Fibroblast of pulmonary artery (primary cell): Measurements from ENCODE around the gene CHCHD1.

ENCODE experiments used
- DNase-seq: peaks from one replicate; pipeline ENCODE4 v3.0.0-alpha.2; 2010; ENCODE audit warnings: low read depth
- H3K4me3 ChIP-seq: replicated peaks from 2 replicates; pipeline ENCODE4 v1.5.1; 2011; ENCODE audit warnings: low read depth, mild to moderate bottlenecking, control low read depth, low read length, moderate library complexity
- CTCF ChIP-seq: IDR thresholded peaks from 2 replicates; pipeline ENCODE4 v1.5.1; 2011; ENCODE audit warnings: mild to moderate bottlenecking, control low read depth, low read length, inconsistent platforms; ENCODE audit errors: missing control alignments

CHCHD1 gene

GRCh38 chr10:73742454-73742734, 39.5 kb upstream of the CHCHD1 start:
- no peak for DNase-seq
- no peak for TF ChIP-seq CTCF
- H3K4me3 ChIP-seq: no peak overlapping the region

DNA sequence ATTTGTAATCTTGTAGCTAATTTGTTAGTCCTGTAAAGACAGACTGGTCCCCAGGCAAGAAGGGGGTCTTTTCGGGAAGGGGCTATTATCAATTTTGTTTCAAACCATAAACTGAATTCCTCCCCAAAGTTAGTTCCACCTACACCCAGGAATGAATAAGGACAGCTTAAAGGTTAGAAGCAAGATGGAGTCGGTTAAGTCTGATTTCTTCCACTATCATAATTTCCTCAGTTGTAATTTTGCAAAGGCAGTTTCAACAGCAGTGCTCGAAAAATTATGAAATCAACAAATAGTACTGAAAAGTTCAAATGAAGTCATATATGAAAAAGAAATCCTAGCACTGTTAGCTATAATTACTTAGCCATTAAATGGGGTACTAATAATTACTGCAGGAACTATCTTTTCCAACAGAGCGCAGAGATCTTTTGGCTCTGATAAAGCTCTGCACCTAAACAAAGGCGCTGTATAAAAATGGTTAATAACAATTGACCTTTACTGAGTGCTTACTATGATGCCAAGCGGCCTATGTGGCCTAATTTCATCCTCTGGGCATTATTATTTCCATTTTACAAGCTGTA, 38.4 kb upstream of the CHCHD1 start:
- DNase-seq: no peak
- no peak for TF ChIP-seq CTCF
- H3K4me3 ChIP-seq: peak overlapping the region; percentile 99

- DNase-seq: peak; percentile 96
- TF ChIP-seq CTCF: no peak
- H3K4me3 ChIP-seq: peak within 1 kb of the TSS; percentile 99
These were observed 37.8 kb upstream of the CHCHD1 start, which contains the start of gene SEC24C for GRCh38 chr10:73743905-73744663. SEC24C (plus strand) TSS chr10:73744372; CDS start chr10:73746833, 2,461 bp downstream.

DNA sequence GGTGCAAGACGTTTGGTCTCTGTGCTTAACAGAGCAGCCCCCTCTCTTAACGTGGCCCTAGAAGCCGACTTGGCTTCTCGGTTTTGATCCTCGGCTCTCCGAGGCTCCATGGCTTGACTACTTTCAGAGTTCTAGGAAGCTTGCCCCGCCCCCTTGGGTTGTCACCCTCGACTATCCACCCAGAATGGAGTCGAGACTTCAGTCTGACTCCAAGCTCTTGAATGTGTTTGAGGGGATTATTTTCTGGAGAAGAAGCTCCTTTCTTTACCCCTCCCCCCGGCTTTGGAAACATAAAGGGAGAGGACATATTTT, 37.2 kb upstream of the CHCHD1 start:
- no peak for TF ChIP-seq CTCF
- DNase-seq: peak; percentile 61

GRCh38 chr10:73746721-73747120, 35.1 kb upstream of the CHCHD1 start:
- H3K4me3 ChIP-seq: no peak overlapping the region
- TF ChIP-seq CTCF: no peak
- no peak for DNase-seq

More for the DNA sequence above, 37.2 kb upstream of the CHCHD1 start:
- peak overlapping the region; percentile 99 for H3K4me3 ChIP-seq

- H3K4me3 ChIP-seq: no peak overlapping the region
- no peak for DNase-seq
- no peak for TF ChIP-seq CTCF
These were observed 31.0 kb upstream of the CHCHD1 start for GRCh38 chr10:73750819-73751218.

DNA sequence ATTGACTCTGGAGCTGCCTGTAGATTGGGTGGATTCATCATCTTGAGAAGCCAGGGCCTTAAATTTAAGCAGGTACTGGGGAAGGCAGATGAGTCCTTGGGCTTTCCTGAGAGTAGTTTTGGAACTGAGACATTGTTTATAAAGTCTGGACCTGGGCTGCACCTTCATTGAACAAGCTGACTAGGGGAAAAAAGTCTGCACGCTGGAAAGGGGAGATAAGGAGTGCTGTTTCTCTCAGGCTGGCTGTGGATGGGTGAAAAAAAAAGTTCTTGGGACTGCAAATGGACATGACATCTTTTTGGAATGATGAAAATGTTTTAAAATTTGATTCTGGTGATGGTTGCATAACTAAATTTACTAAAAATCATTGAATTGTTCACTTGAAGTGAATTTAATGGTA, 25.7 kb upstream of the CHCHD1 start:
- DNase-seq: no peak
- no peak for TF ChIP-seq CTCF
- no peak overlapping the region for H3K4me3 ChIP-seq
